Activated CD4-positive, alpha-beta T cell treated with anti-CD3 and anti-CD28 coated beads, Interleukin-2, amount 50 U/mL, for 24 hours (primary cell): Measurements from ENCODE around the gene AP3B1.

Source experiments
- DNase-seq, 2 donors: peaks; one replicate each; pipeline ENCODE4 v3.0.0-alpha.2; 2020; ENCODE audit warnings: low read depth in 1 of 2, low spot score in 1 of 2

AP3B1 gene

GRCh38 chr5:78294248-78295034 is at the start of gene AP3B1:
Gene AP3B1, minus strand, starts transcription at chr5:78294698. Its CDS starts 119 bp downstream, at chr5:78294579.
- DNase-seq: peak; percentile 91 to 97

- DNase-seq: no peak
Observed at GRCh38 chr5:78341440-78341839, 46.9 kb upstream of the AP3B1 start.

- no peak for DNase-seq
Observed at GRCh38 chr5:78339617-78340436, 45.3 kb upstream of the AP3B1 start.

GRCh38 chr5:78336698-78337097 is 42.2 kb upstream of the AP3B1 start:
- DNase-seq: no peak

- DNase-seq: no peak
Observed at GRCh38 chr5:78335976-78336375, 41.5 kb upstream of the AP3B1 start.

- no peak for DNase-seq
Observed at GRCh38 chr5:78334811-78335210, 40.3 kb upstream of the AP3B1 start.

- DNase-seq: no peak
Observed at GRCh38 chr5:78331523-78332080, 37.1 kb upstream of the AP3B1 start.

- DNase-seq: no peak
Observed at GRCh38 chr5:78328585-78329173, 34.2 kb upstream of the AP3B1 start.

GRCh38 chr5:78327761-78328510 is 33.4 kb upstream of the AP3B1 start:
- DNase-seq: no peak

GRCh38 chr5:78326930-78327329 is 32.4 kb upstream of the AP3B1 start:
- DNase-seq: no peak

- no peak for DNase-seq
Observed at GRCh38 chr5:78323241-78323640, 28.7 kb upstream of the AP3B1 start.

- DNase-seq: no peak
Observed at GRCh38 chr5:78320401-78320800, 25.9 kb upstream of the AP3B1 start.

GRCh38 chr5:78318337-78318736 is 23.8 kb upstream of the AP3B1 start:
- no peak for DNase-seq

GRCh38 chr5:78317515-78317914 is 23.0 kb upstream of the AP3B1 start:
- DNase-seq: no peak

- DNase-seq: no peak
Observed at GRCh38 chr5:78308703-78309102, 14.2 kb upstream of the AP3B1 start.

- DNase-seq: no peak
Observed at GRCh38 chr5:78300464-78301045, 6.1 kb upstream of the AP3B1 start.

- peak; percentile 28 to 33 for DNase-seq
Observed at GRCh38 chr5:78295035-78295961, 800 bp upstream of the AP3B1 start.

GRCh38 chr5:78293851-78294247 is 649 bp downstream of the AP3B1 start:
- no peak for DNase-seq

GRCh38 chr5:78291687-78292086 is 2.8 kb downstream of the AP3B1 start:
- DNase-seq: no peak
